SK-N-SH treated with all-trans-retinoic acid at 6 μM for 48 hours (cell line): Measurements from ENCODE around the gene CMKLR1.

Source experiments
- ATAC-seq: fragments of 200-7000 bp; cut with Tn5 transposase; 3 replicates; pipeline ENCODE4 v1.9.1; 2020; ENCODE audit warnings: mild to moderate bottlenecking, moderate library complexity
- ARNTL ChIP-seq: fragments of 450-650 bp; formaldehyde crosslinking; IDR thresholded peaks from 2 replicates; pipeline ENCODE4 v1.5.0; 2020; ENCODE audit warnings: low read depth, mild to moderate bottlenecking, moderate library complexity, borderline replicate concordance
- CSDC2 ChIP-seq: fragments of 250-450 bp; sonication (Bioruptor Pico); IDR thresholded peaks from 2 replicates; pipeline ENCODE4 v1.5.0; 2020; ENCODE audit warnings: mild to moderate bottlenecking, moderate library complexity
- GLIS3 ChIP-seq: fragments of 250-450 bp; sonication (Bioruptor Pico); IDR thresholded peaks from 2 replicates; pipeline ENCODE4 v1.5.0; 2020; ENCODE audit warnings: mild to moderate bottlenecking, moderate library complexity
- ISL1 ChIP-seq: fragments of 250-450 bp; sonication (Bioruptor Pico); IDR thresholded peaks from 2 replicates; pipeline ENCODE4 v2.1.2; 2022; ENCODE audit warnings: mild to moderate bottlenecking, moderate library complexity
- OSR1 ChIP-seq: fragments of 250-450 bp; sonication (Bioruptor Pico); IDR thresholded peaks from 2 replicates; pipeline ENCODE4 v1.8.0; 2022; ENCODE audit warnings: moderate library complexity, mild to moderate bottlenecking, inconsistent platforms
- PPARA ChIP-seq: fragments of 250-450 bp; sonication (Bioruptor Pico); IDR thresholded peaks from 2 replicates; pipeline ENCODE4 v1.5.0; 2020; ENCODE audit warnings: mild to moderate bottlenecking, borderline replicate concordance
- RARB ChIP-seq: fragments of 250-450 bp; sonication (Bioruptor Pico); IDR thresholded peaks from 2 replicates; pipeline ENCODE4 v1.8.0; 2021; ENCODE audit warnings: mild to moderate bottlenecking, moderate library complexity
- SNAI2 ChIP-seq: fragments of 250-450 bp; sonication (Bioruptor Pico); IDR thresholded peaks from 2 replicates; pipeline ENCODE4 v1.5.0; 2020; ENCODE audit warnings: mild to moderate bottlenecking, moderate library complexity
- TCF4 ChIP-seq: fragments of 250-450 bp; sonication (Bioruptor Pico); IDR thresholded peaks from 2 replicates; pipeline ENCODE4 v1.8.0; 2021; ENCODE audit warnings: mild to moderate bottlenecking, moderate library complexity, borderline replicate concordance
- TOX ChIP-seq: fragments of 250-450 bp; sonication (Bioruptor Pico); IDR thresholded peaks from 2 replicates; pipeline ENCODE4 v1.8.0; 2021; ENCODE audit warnings: mild to moderate bottlenecking, moderate library complexity, borderline replicate concordance
- ZC3H10 ChIP-seq: fragments of 250-450 bp; sonication (Bioruptor Pico); IDR thresholded peaks from 2 replicates; pipeline ENCODE4 v1.5.1; 2021; ENCODE audit warnings: mild to moderate bottlenecking, moderate library complexity
- ZFP3 ChIP-seq: fragments of 250-450 bp; sonication (Bioruptor Pico); IDR thresholded peaks from 2 replicates; pipeline ENCODE4 v1.5.0; 2020; ENCODE audit warnings: mild to moderate bottlenecking, moderate library complexity
- ZNF565 ChIP-seq: fragments of 450-650 bp; formaldehyde crosslinking; conservative IDR thresholded peaks from 2 replicates; pipeline ENCODE4 v1.5.0; 2020; ENCODE audit warnings: low read depth, mild to moderate bottlenecking, moderate library complexity
- ZNF70 ChIP-seq: fragments of 450-650 bp; formaldehyde crosslinking; IDR thresholded peaks from 2 replicates; pipeline ENCODE4 v1.5.0; 2020; ENCODE audit warnings: mild to moderate bottlenecking, moderate library complexity
- ZNF8 ChIP-seq: fragments of 450-650 bp; formaldehyde crosslinking; IDR thresholded peaks from 2 replicates; pipeline ENCODE4 v1.5.0; 2020; ENCODE audit warnings: mild to moderate bottlenecking, moderate library complexity
- TF ChIP-seq, protein P1 (sequence below): fragments of 250-450 bp; sonication (Bioruptor Pico); IDR thresholded peaks from 2 replicates; pipeline ENCODE4 v1.5.1; 2020; ENCODE audit warnings: low read depth, mild to moderate bottlenecking, moderate library complexity
- TF ChIP-seq, protein P2 (sequence below): fragments of 250-450 bp; sonication (Bioruptor Pico); IDR thresholded peaks from 2 replicates; pipeline ENCODE4 v1.8.0; 2020; ENCODE audit warnings: mild to moderate bottlenecking, moderate library complexity, borderline replicate concordance
- TF ChIP-seq, protein P3 (sequence below): fragments of 250-450 bp; sonication (Bioruptor Pico); IDR thresholded peaks from 2 replicates; pipeline ENCODE4 v1.5.1; 2021; ENCODE audit warnings: mild to moderate bottlenecking, moderate library complexity
- TF ChIP-seq, protein P4 (sequence below): fragments of 250-450 bp; sonication (Bioruptor Pico); IDR thresholded peaks from 2 replicates; pipeline ENCODE4 v1.5.0; 2020; ENCODE audit warnings: mild to moderate bottlenecking, moderate library complexity

CMKLR1 gene

DNA sequence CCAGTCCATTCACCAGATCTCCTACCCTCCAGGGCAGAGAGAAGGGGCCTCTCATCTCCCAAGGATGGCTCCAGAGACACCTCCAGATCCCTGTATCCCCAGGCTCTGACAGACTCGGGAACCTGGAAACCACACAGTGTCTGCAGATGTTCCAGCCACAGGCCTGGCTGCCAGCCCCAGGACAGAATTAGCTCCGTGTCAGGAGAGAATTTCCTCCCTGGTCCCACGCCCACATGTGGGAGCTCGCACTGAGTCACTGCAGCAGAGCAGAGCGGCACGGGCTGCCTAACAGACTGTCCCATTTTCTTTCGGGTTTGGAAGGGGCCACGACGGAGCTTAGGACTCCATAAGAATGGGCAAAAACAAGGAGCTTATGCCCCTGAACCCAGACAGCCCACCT lies 33.6 kb downstream of the CMKLR1 start:
- ATAC-seq = peak; percentile 51; the same call in 2 of the 3 replicates

DNA sequence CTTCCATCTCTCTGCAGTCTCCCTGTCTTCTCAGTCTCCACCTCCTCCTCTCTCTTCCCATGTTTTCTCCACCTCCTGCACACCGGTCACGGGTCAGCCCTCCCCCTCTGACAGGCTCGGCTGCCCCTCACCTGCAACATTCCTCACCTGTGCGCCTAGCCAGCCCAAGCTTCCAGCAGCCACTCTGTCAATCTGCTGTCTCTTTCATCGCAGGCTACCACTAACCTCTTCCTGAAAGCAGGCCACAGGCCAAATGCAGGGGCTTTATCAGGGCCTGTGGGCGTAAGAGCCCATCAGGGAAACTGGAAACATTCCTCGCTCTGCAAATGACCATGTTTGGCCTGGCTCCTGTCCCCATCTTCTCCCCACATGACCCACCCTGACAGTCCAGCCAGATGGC lies 34.5 kb downstream of the CMKLR1 start:
- TF ChIP-seq PPARA (CRISPR knock-in tag) = no peak
- TF ChIP-seq CSDC2 (CRISPR knock-in tag) = no peak
- TF ChIP-seq ZFP3 (CRISPR knock-in tag) = no peak
- no peak for TF ChIP-seq SNAI2
- TF ChIP-seq GLIS3 (CRISPR knock-in tag) = no peak
- TF ChIP-seq, protein P1, sequence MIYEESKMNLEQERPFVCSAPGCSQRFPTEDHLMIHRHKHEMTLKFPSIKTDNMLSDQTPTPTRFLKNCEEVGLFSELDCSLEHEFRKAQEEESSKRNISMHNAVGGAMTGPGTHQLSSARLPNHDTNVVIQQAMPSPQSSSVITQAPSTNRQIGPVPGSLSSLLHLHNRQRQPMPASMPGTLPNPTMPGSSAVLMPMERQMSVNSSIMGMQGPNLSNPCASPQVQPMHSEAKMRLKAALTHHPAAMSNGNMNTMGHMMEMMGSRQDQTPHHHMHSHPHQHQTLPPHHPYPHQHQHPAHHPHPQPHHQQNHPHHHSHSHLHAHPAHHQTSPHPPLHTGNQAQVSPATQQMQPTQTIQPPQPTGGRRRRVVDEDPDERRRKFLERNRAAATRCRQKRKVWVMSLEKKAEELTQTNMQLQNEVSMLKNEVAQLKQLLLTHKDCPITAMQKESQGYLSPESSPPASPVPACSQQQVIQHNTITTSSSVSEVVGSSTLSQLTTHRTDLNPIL (CRISPR knock-in tag) = no peak
- TF ChIP-seq TCF4 (CRISPR knock-in tag) = no peak
- TF ChIP-seq TOX (CRISPR knock-in tag) = no peak
- no peak for TF ChIP-seq ARNTL (CRISPR knock-in tag)
- TF ChIP-seq OSR1 (CRISPR knock-in tag) = no peak
- TF ChIP-seq ISL1 = no peak
- TF ChIP-seq, protein P2, sequence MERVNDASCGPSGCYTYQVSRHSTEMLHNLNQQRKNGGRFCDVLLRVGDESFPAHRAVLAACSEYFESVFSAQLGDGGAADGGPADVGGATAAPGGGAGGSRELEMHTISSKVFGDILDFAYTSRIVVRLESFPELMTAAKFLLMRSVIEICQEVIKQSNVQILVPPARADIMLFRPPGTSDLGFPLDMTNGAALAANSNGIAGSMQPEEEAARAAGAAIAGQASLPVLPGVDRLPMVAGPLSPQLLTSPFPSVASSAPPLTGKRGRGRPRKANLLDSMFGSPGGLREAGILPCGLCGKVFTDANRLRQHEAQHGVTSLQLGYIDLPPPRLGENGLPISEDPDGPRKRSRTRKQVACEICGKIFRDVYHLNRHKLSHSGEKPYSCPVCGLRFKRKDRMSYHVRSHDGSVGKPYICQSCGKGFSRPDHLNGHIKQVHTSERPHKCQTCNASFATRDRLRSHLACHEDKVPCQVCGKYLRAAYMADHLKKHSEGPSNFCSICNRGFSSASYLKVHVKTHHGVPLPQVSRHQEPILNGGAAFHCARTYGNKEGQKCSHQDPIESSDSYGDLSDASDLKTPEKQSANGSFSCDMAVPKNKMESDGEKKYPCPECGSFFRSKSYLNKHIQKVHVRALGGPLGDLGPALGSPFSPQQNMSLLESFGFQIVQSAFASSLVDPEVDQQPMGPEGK = no peak
- TF ChIP-seq ZNF8 = no peak
- TF ChIP-seq, protein P3, sequence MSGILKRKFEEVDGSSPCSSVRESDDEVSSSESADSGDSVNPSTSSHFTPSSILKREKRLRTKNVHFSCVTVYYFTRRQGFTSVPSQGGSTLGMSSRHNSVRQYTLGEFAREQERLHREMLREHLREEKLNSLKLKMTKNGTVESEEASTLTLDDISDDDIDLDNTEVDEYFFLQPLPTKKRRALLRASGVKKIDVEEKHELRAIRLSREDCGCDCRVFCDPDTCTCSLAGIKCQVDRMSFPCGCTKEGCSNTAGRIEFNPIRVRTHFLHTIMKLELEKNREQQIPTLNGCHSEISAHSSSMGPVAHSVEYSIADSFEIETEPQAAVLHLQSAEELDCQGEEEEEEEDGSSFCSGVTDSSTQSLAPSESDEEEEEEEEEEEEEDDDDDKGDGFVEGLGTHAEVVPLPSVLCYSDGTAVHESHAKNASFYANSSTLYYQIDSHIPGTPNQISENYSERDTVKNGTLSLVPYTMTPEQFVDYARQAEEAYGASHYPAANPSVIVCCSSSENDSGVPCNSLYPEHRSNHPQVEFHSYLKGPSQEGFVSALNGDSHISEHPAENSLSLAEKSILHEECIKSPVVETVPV (CRISPR knock-in tag) = no peak
- TF ChIP-seq, all 23 proteins: peak for 0
- no peak for ATAC-seq

More for the DNA sequence above, 33.6 kb downstream of the CMKLR1 start:
- no peak for TF ChIP-seq ZNF8
- TF ChIP-seq, protein P4, sequence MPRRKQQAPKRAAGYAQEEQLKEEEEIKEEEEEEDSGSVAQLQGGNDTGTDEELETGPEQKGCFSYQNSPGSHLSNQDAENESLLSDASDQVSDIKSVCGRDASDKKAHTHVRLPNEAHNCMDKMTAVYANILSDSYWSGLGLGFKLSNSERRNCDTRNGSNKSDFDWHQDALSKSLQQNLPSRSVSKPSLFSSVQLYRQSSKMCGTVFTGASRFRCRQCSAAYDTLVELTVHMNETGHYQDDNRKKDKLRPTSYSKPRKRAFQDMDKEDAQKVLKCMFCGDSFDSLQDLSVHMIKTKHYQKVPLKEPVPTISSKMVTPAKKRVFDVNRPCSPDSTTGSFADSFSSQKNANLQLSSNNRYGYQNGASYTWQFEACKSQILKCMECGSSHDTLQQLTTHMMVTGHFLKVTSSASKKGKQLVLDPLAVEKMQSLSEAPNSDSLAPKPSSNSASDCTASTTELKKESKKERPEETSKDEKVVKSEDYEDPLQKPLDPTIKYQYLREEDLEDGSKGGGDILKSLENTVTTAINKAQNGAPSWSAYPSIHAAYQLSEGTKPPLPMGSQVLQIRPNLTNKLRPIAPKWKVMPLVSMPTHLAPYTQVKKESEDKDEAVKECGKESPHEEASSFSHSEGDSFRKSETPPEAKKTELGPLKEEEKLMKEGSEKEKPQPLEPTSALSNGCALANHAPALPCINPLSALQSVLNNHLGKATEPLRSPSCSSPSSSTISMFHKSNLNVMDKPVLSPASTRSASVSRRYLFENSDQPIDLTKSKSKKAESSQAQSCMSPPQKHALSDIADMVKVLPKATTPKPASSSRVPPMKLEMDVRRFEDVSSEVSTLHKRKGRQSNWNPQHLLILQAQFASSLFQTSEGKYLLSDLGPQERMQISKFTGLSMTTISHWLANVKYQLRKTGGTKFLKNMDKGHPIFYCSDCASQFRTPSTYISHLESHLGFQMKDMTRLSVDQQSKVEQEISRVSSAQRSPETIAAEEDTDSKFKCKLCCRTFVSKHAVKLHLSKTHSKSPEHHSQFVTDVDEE (CRISPR knock-in tag) = 0 out of 2 replicates have a peak, but pooled peaks have one; percentile 16
- TF ChIP-seq, protein P1 (CRISPR knock-in tag) = no peak
- TF ChIP-seq TCF4 (CRISPR knock-in tag) = peak; percentile 84
- TF ChIP-seq CSDC2 (CRISPR knock-in tag) = no peak
- no peak for TF ChIP-seq TOX (CRISPR knock-in tag)
- no peak; the same call in 1 of the 2 replicates for TF ChIP-seq ZNF70 (CRISPR knock-in tag)
- TF ChIP-seq, protein P2 = no peak
- no peak for TF ChIP-seq ZC3H10

DNA sequence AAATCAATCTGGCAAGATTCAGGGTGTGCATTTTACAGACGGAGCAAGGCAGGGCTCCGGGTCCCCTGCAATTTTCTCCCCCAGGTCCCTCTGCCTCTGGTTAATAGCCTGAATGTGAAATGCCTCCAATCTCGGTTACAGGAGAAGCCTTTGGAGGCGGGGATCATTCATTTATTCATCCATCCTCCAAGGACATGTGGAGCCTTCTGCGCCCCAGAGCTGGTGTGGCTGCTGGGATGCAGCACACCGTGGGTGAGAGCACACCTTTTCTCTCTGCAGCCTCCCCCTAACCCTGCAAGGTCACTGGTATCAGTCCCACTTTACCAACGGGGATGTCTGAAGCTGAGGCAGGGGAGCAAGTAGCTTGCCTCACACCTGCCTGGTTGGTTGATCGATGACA lies 35.4 kb downstream of the CMKLR1 start:
- TF ChIP-seq, protein P3 (CRISPR knock-in tag) = no peak
- TF ChIP-seq RARB (no peak), ZFP3 (CRISPR knock-in tag) (no peak), PPARA (CRISPR knock-in tag) (no peak), GLIS3 (CRISPR knock-in tag) (no peak), ZNF565 (CRISPR knock-in tag) (no peak), ZNF8 (no peak)
- TF ChIP-seq, protein P2 = no peak
- TF ChIP-seq, all 23 proteins: peak for 0
- ATAC-seq = no peak
